RKO (cell line): Measurements from ENCODE around the gene XPR1.

Experiments used
- DNase-seq: peaks from one replicate; pipeline ENCODE4 v3.0.0-alpha.2; 2016; ENCODE audit warnings: low spot score

Gene XPR1

DNA sequence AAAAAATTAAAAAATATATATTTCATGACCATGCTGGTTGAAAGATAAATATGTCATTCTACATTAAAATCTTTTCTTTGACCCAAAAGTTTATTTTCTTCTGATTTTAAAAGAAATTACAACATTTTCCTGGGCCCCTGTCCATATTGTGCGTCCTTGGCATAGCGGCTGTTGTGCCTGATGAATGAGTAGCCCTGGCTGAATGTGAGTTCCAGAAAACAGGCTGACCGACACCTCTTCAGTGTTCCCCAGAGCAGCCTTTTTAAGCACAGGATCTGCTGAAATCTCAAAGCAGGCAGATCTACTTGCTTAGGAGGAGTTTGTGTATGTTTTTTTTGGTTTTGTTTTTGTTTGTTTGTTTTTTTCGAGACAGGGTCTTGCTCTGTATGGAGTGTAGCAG is 300.6 kb downstream of the XPR1 start:
- no peak for DNase-seq

DNA sequence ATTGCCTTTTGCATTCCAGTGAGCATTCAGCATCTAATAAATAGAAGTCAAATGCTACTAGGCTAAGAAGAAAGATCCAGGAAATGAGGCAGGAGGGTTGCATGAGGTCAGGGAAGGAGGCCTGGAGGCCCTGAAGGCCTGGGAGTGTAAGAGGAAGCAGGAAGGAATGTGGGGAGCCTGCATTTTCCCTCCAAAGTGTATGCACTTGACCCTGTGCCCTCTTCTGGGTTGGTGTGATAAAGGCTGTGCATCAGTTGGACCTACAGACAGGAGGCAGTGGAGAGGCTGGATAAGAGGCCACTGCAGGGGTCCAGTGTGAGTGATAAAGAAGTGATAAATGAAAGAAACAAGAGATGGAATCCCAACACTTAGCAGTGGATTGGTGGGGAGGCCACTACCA is 301.3 kb downstream of the XPR1 start:
- DNase-seq = no peak

- DNase-seq = no peak
These were observed 302.7 kb downstream of the XPR1 start for GRCh38 chr1:180934563-180934962.

- DNase-seq = no peak
These were observed 303.7 kb downstream of the XPR1 start for GRCh38 chr1:180935326-180936109.

- no peak for DNase-seq
These were observed 304.5 kb downstream of the XPR1 start for GRCh38 chr1:180936110-180937011.

- DNase-seq = no peak
These were observed 305.2 kb downstream of the XPR1 start for GRCh38 chr1:180937012-180937372.

GRCh38 chr1:180937624-180938225 is 305.9 kb downstream of the XPR1 start:
- no peak for DNase-seq

DNA sequence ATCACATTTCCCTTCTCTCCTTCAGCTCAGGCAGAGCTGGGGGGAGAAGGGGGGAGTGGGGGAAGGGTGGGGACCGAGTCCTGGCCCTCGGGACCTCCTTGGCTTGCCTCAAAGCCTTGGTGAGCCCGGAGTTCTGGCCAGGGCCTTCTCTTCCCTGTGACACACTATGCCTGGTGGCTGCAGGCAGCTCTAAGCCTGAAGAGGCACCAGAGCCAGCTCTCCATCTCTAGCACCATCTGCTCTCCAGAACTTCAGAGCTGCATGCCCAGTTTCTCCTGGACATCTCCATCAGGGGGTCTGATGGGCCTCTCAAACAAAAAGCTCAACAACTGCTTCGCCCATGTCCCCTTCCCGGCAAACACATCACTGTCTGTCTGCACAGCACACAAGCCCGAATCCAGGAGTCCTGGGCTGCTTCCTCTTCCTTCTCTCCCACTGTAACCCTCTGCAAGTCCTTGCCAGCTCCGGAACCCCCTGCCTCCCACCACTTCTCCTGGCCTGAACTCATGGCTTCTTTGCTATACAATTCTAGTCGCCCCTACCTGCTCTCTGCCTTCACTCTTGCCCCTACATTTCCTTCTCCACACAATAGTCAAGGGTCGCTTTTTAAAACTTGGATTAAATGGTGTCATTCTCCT is 307.4 kb downstream of the XPR1 start:
- DNase-seq = no peak

DNA sequence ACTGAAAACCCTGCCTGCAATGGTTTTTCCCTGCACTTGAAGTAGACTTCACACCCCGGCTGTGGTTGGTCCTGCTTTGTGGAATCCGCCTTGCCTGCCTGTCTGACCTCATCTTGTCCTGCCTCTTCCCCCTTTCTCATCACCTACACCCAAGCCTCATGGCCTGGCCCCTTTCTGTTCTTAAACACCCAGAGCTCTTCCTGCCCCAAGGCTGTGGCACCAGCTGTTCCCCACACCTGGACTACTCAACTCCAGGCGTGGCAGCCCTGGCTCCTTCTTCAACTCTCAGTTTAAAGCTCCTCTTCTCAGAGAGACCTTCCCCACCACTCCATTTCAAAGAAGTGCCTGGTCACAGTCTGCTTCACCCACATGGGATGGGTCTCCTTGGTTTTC is 307.9 kb downstream of the XPR1 start:
- no peak for DNase-seq
